Osteoblast (primary cell): ENCODE results near the gene SLMAP. TPM values are rescaled to one million over a fixed set of nuclear protein-coding genes. Genes with fewer than 3 reads are reported as not detected.
A peak's percentile ranks its signal among the peaks of the same experiment; 100 is the strongest.

Source experiments
- DNase-seq: peaks from one replicate; pipeline ENCODE4 v3.0.0; 2011; ENCODE audit warnings: low spot score, mixed read lengths; ENCODE audit not compliant: insufficient read length; ENCODE audit errors: missing footprints
- H2AFZ ChIP-seq: 2 replicates; pipeline ENCODE4 v1.6.0; 2011; ENCODE audit warnings: mild to moderate bottlenecking, low read length
- H3K27ac ChIP-seq: 2 replicates; pipeline ENCODE4 v1.5.1; 2011; ENCODE audit warnings: mild to moderate bottlenecking, low read depth, low read length, moderate library complexity
- H3K27me3 ChIP-seq: 2 replicates; pipeline ENCODE4 v1.6.0; 2012; ENCODE audit warnings: mild to moderate bottlenecking, control low read depth, inconsistent platforms, low read length, moderate library complexity; ENCODE audit not compliant: insufficient read depth
- H3K36me3 ChIP-seq: 2 replicates; pipeline ENCODE4 v1.5.1; 2011; ENCODE audit warnings: mild to moderate bottlenecking, low read length, control low read depth, moderate library complexity; ENCODE audit not compliant: insufficient read depth
- H3K4me1 ChIP-seq: 2 replicates; pipeline ENCODE4 v1.5.1; 2011; ENCODE audit warnings: mild to moderate bottlenecking, low read length, control low read depth, moderate library complexity; ENCODE audit not compliant: insufficient read depth
- H3K4me2 ChIP-seq: 2 replicates; pipeline ENCODE4 v1.6.0; 2011; ENCODE audit warnings: mild to moderate bottlenecking, low read length; ENCODE audit not compliant: insufficient read depth
- H3K4me3 ChIP-seq: fragments of 200-600 bp; sonication (generic); 3 replicates; pipeline ENCODE4 v1.5.1; 2012; ENCODE audit warnings: mild to moderate bottlenecking, low read length, inconsistent platforms; ENCODE audit not compliant: insufficient read depth
- H3K79me2 ChIP-seq: 2 replicates; pipeline ENCODE4 v1.6.0; 2012; ENCODE audit warnings: mild to moderate bottlenecking, low read length, control low read depth, inconsistent platforms; ENCODE audit not compliant: insufficient read depth
- H3K9me3 ChIP-seq: 2 replicates; pipeline ENCODE4 v1.5.1; 2011; ENCODE audit warnings: low read depth, low read length, control low read depth
- H4K20me1 ChIP-seq: 2 replicates; pipeline ENCODE4 v1.6.0; 2012; ENCODE audit warnings: mild to moderate bottlenecking, low read length, control low read depth; ENCODE audit not compliant: insufficient read depth
- total RNA-seq: library from RNA; depleted of rRNA; stranded (reverse); fragments of >200 nt; gene quantifications from 2 replicates; pipeline ENCODE4 v1.2.3, GENCODE V29; 2012
- TF ChIP-seq, protein P1 (sequence below): IDR thresholded peaks from 2 replicates; pipeline ENCODE4 v1.5.1; 2011; ENCODE audit warnings: mild to moderate bottlenecking, low read depth, low read length, moderate library complexity; ENCODE audit errors: extremely low read depth

SLMAP gene
- total RNA-seq, 1 donor = 50.7 TPM

GRCh38 chr3:57816471-57817095 is 60.5 kb downstream of the SLMAP start:
- Histone ChIP-seq H2AFZ (no peak overlapping the region), H4K20me1 (peaks cover 55% of the 10 kb centered on the region), H3K27me3 (no peaks in the 10 kb centered on the region), H3K79me2 (peaks cover 78% of the 10 kb centered on the region), H3K9me3 (no peaks in the 10 kb centered on the region), H3K4me3 (no peak overlapping the region), H3K36me3 (no peaks in the 10 kb centered on the region), H3K27ac (no peak overlapping the region), H3K4me2 (peak overlapping the region; percentile 20), H3K4me1 (peaks cover 9% of the 10 kb centered on the region)
- TF ChIP-seq, protein P1, sequence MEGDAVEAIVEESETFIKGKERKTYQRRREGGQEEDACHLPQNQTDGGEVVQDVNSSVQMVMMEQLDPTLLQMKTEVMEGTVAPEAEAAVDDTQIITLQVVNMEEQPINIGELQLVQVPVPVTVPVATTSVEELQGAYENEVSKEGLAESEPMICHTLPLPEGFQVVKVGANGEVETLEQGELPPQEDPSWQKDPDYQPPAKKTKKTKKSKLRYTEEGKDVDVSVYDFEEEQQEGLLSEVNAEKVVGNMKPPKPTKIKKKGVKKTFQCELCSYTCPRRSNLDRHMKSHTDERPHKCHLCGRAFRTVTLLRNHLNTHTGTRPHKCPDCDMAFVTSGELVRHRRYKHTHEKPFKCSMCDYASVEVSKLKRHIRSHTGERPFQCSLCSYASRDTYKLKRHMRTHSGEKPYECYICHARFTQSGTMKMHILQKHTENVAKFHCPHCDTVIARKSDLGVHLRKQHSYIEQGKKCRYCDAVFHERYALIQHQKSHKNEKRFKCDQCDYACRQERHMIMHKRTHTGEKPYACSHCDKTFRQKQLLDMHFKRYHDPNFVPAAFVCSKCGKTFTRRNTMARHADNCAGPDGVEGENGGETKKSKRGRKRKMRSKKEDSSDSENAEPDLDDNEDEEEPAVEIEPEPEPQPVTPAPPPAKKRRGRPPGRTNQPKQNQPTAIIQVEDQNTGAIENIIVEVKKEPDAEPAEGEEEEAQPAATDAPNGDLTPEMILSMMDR = no peak
- no peak for DNase-seq

- peaks cover 73% of the 10 kb centered on the region for H3K79me2 ChIP-seq
These were observed 62.7 kb downstream of the SLMAP start for GRCh38 chr3:57818772-57819171.

DNA sequence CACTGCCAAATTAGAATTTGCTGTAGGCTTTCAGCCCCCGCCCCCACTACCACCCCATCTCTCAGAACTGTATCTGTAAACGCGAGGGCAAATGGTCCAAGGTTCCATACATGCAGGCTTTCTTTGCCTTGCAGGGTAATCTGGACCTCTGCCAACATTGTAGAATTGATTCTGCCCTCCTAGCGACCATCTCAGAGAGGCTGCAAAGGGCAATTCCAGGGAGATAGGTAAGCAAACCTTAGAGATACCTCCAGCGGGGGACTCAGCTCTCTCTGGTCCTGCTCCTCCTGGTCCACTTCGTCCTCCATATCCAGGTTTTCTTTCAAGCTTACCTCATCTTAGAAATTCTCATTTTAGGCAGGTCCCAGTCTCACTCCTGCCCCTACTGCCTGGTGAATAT is 64.4 kb downstream of the SLMAP start:
- Histone ChIP-seq H3K27ac (no peak overlapping the region), H3K4me1 (peaks cover 9% of the 10 kb centered on the region), H3K27me3 (no peaks in the 10 kb centered on the region), H3K4me3 (no peak overlapping the region), H3K36me3 (no peaks in the 10 kb centered on the region), H4K20me1 (peaks cover 47% of the 10 kb centered on the region), H2AFZ (no peak overlapping the region), H3K79me2 (peaks cover 71% of the 10 kb centered on the region), H3K4me2 (no peak overlapping the region), H3K9me3 (no peaks in the 10 kb centered on the region)
- TF ChIP-seq, protein P1 = no peak
- DNase-seq = no peak

More at GRCh38 chr3:57818772-57819171, 62.7 kb downstream of the SLMAP start:
- Histone ChIP-seq H3K4me1 (peaks cover 9% of the 10 kb centered on the region), H3K27ac (no peak overlapping the region), H3K36me3 (no peaks in the 10 kb centered on the region), H3K9me3 (no peaks in the 10 kb centered on the region), H3K4me2 (no peak overlapping the region), H4K20me1 (peaks cover 55% of the 10 kb centered on the region), H2AFZ (no peak overlapping the region), H3K27me3 (no peaks in the 10 kb centered on the region), H3K4me3 (no peak overlapping the region)
- TF ChIP-seq, protein P1 = no peak
- no peak for DNase-seq

- no peak for DNase-seq
- no peak overlapping the region for H3K27ac ChIP-seq
- peaks cover 66% of the 10 kb centered on the region for H3K79me2 ChIP-seq
- H4K20me1 ChIP-seq = peaks cover 46% of the 10 kb centered on the region
- H3K36me3 ChIP-seq = no peaks in the 10 kb centered on the region
- no peak overlapping the region for H3K4me2 ChIP-seq
- no peaks in the 10 kb centered on the region for H3K27me3 ChIP-seq
- no peaks in the 10 kb centered on the region for H3K9me3 ChIP-seq
- no peak overlapping the region for H2AFZ ChIP-seq
- H3K4me3 ChIP-seq = no peak overlapping the region
- TF ChIP-seq, protein P1 = no peak
- peaks cover 15% of the 10 kb centered on the region for H3K4me1 ChIP-seq
These were observed 65.7 kb downstream of the SLMAP start for GRCh38 chr3:57821765-57822164.
